Esophagus squamous epithelium (tissue), 5 donors: ENCODE data around the gene GNAI2. TPM values are rescaled to one million over a fixed set of nuclear protein-coding genes. Genes with fewer than 3 reads are reported as not detected.
"Not testable (repeated sequence)": the region's sequence is repeated elsewhere in the genome, so short reads cannot be mapped to it uniquely, and the experiment has no call there.

Experiments
- DNase-seq: peaks from one replicate; lab custom pipeline; 2025; lab: John Stamatoyannopoulos, UW
- H3K27ac ChIP-seq, 4 donors: fragments of 200-600 bp; sonication (generic); one replicate each; pipeline ENCODE4 v1.5.1; 2016 to 2019; ENCODE audit warnings: mild to moderate bottlenecking in 1 of 4
- H3K27me3 ChIP-seq, 4 donors: fragments of 200-600 bp; sonication (generic); 1 replicate in 3 of 4; 2 replicates in 1 of 4; pipeline versions ENCODE4 v1.5.1 to v1.6.0; 2017 to 2021; ENCODE audit warnings: antibody characterized with exemption in 1 of 4
- H3K36me3 ChIP-seq, 3 donors: fragments of 200-600 bp; sonication (generic); one replicate each; pipeline ENCODE4 v1.5.1; 2016 to 2019
- H3K4me1 ChIP-seq, 3 donors: fragments of 200-600 bp; sonication (generic); one replicate each; pipeline ENCODE4 v1.5.1; 2017 to 2019
- H3K4me3 ChIP-seq, 4 donors: fragments of 200-600 bp; sonication (generic); 1 replicate in 3 of 4; 2 replicates in 1 of 4; pipeline ENCODE4 v1.5.1; 2016 to 2019; ENCODE audit warnings: mild to moderate bottlenecking in 2 of 4, moderate library complexity in 1 of 4
- H3K9me3 ChIP-seq, 3 donors: fragments of 200-600 bp; sonication (generic); one replicate each; pipeline ENCODE4 v1.5.1; 2016 to 2019
- POLR2A ChIP-seq, 4 donors: fragments of 450-650 bp; IDR thresholded peaks; one replicate each; pipeline ENCODE4 v1.6.1; 2017; ENCODE audit warnings: antibody characterized with exemption in 4 of 4, mild to moderate bottlenecking in 4 of 4, moderate library complexity in 3 of 4
- WGBS, 2 donors: methylation state at CpG; one replicate each; pipeline ENCODE4 v1.1.5; 2018; 5-methylcytosine and 5-hydroxymethylcytosine counted together
- intact Hi-C: fragments of 100-400 bp; cut with DNase I; formaldehyde crosslinking; loops from one replicate; pipeline ENCODE4 v1.15.0; 2022
- total RNA-seq, 4 donors: library from RNA; depleted of rRNA; stranded (reverse); fragments of >200 nt; gene quantifications; one replicate each; pipeline ENCODE4 v1.1.0, GENCODE V29; 2016
- TF ChIP-seq, protein P1 (sequence below), 6 experiments: fragments of 450-650 bp in 4 of 6; fragments of 200-600 bp in 2 of 6; sonication (generic) in 2 of 6; IDR thresholded peaks; one replicate each; pipeline ENCODE4 v1.5.1; 2016 to 2019; ENCODE audit warnings: antibody characterized with exemption in 6 of 6, mild to moderate bottlenecking in 4 of 6, moderate library complexity in 4 of 6
- donor health status: DM: yes; HTN: yes; CAD: no.

Gene GNAI2
- total RNA-seq, 4 donors from 2014 or later = 39.8 to 122 (median 76.5) TPM

- Histone ChIP-seq H3K27me3 (peaks cover 0 to 25% (median 1%) of the 10 kb centered on the region in 4 donors), H3K9me3 (no peaks in the 10 kb centered on the region), H3K4me1 (peaks cover 1 to 5% (median 3%) of the 10 kb centered on the region in 3 donors), H3K4me3 (no peak overlapping the region), H3K27ac (no peak overlapping the region), H3K36me3 (no peaks in the 10 kb centered on the region)
- WGBS, 2 donors = 81 to 83% methylated on average over 3 to 10 of the region's 13 CpGs
- intact Hi-C loops = no loop called here
- no peak for DNase-seq
- TF ChIP-seq, protein P1, sequence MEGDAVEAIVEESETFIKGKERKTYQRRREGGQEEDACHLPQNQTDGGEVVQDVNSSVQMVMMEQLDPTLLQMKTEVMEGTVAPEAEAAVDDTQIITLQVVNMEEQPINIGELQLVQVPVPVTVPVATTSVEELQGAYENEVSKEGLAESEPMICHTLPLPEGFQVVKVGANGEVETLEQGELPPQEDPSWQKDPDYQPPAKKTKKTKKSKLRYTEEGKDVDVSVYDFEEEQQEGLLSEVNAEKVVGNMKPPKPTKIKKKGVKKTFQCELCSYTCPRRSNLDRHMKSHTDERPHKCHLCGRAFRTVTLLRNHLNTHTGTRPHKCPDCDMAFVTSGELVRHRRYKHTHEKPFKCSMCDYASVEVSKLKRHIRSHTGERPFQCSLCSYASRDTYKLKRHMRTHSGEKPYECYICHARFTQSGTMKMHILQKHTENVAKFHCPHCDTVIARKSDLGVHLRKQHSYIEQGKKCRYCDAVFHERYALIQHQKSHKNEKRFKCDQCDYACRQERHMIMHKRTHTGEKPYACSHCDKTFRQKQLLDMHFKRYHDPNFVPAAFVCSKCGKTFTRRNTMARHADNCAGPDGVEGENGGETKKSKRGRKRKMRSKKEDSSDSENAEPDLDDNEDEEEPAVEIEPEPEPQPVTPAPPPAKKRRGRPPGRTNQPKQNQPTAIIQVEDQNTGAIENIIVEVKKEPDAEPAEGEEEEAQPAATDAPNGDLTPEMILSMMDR (IDR thresholded peaks at IDR 0.05) = no peak
- TF ChIP-seq POLR2A (IDR thresholded peaks at IDR 0.05) = no peak
Measured at GRCh38 chr3:50210510-50211367, 25.3 kb upstream of the GNAI2 start.

DNA sequence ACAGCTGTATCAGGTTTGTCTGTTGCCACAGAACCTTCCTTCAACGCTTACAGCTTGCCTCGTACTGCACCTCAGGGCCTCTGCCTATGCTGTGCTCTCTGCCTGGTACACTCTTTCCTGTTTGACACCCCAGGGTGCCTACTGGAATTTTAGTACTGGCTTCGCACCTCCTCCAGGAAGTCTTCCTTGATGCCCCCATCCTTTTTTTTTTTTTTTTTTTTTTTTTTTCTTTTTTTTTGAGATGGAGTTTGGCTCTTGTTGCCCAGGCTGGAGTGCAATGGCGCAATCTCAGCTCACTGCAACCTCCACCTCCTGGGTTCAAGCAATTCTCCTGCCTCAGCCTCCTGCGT lies 24.7 kb upstream of the GNAI2 start:
- DNase-seq, H3K36me3 ChIP-seq, H3K9me3 ChIP-seq, H3K4me1 ChIP-seq, H3K4me3 ChIP-seq, intact Hi-C loops, H3K27ac ChIP-seq: not testable (repeated sequence)
- WGBS, 2 donors = 94 to 95% methylated on average over 4 to 5 of the region's 5 CpGs
- peaks cover 0 to 19% (median under 1%) of the 10 kb centered on the region in 4 donors for H3K27me3 ChIP-seq

DNA sequence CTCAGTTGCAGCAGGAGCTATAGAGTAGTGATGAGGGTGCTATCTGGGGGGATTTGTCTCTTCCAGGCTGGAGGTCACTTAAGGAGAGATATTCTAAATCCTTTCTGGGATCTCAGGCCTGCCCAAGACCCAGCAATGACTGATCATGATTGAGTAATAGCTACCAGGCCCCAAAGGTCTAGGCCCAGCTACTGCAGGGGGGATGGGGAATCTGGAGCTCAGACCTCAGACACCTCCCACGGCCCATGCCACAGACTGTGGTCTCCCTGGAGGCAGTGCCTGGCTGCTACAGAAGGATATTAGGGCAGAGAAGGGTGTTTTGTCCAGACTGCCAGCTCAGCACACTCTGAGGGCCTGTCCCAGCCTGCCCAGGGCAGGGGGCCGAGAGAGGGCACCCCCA lies 24.1 kb upstream of the GNAI2 start:
- Histone ChIP-seq H3K9me3 (no peaks in the 10 kb centered on the region), H3K4me1 (peaks cover 0 to under 1% (median 0%) of the 10 kb centered on the region in 3 donors), H3K27ac (no peak overlapping the region), H3K36me3 (no peaks in the 10 kb centered on the region), H3K4me3 (no peak overlapping the region), H3K27me3 (peaks cover 0 to 13% (median 0%) of the 10 kb centered on the region in 4 donors)
- no peak for DNase-seq
- WGBS, 2 donors = 40 to 83% methylated on average over 1 of the region's 2 CpGs
- no peak for TF ChIP-seq POLR2A (IDR thresholded peaks at IDR 0.05)
- TF ChIP-seq, protein P1 (IDR thresholded peaks at IDR 0.05) = no peak
- intact Hi-C loops = no loop called here

- Histone ChIP-seq H3K4me3 (no peak overlapping the region), H3K9me3 (no peaks in the 10 kb centered on the region), H3K27me3 (peaks cover 0 to 10% (median 0%) of the 10 kb centered on the region in 4 donors), H3K36me3 (no peaks in the 10 kb centered on the region), H3K27ac (no peak overlapping the region), H3K4me1 (peaks cover 0 to 6% (median 0%) of the 10 kb centered on the region in 3 donors)
- TF ChIP-seq, protein P1 (IDR thresholded peaks at IDR 0.05) = no peak
- TF ChIP-seq POLR2A (IDR thresholded peaks at IDR 0.05) = no peak
- WGBS, 2 donors = 81 to 90% methylated on average over 1 to 3 of the region's 4 CpGs
- DNase-seq = no peak
- intact Hi-C loops = no loop called here
Measured at GRCh38 chr3:50212502-50212901, 23.5 kb upstream of the GNAI2 start.

DNA sequence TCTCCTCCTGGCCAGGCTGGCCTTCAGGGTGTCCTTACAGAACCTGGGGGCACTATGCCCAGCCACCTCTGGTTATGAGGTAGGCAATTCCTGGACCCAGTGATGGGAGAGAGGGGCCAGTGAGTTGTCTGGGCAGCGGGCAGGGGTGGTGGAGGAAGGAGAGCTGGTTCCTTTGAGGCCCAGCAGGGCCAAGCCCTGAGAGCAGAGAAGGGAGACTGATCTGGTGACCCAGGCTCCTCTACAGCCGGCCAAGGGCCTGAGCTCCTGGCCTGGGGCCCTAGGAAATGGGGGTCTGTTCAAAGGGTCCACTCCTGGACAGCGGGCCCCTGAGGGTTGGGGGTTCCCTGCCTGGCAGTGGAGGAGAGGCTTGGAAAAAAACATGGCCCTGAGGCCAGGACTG lies 23.0 kb upstream of the GNAI2 start:
- Histone ChIP-seq H3K27me3 (peaks cover 0 to 6% (median 0%) of the 10 kb centered on the region in 4 donors), H3K36me3 (no peaks in the 10 kb centered on the region), H3K9me3 (no peaks in the 10 kb centered on the region), H3K4me1 (peaks cover 0 to 11% (median 0%) of the 10 kb centered on the region in 3 donors), H3K4me3 (no peak overlapping the region), H3K27ac (no peak overlapping the region)
- intact Hi-C loops = no loop called here
- WGBS, 2 donors = 89 to 92% methylated on average over 2 to 3 of the region's 3 CpGs
- TF ChIP-seq POLR2A (IDR thresholded peaks at IDR 0.05) = no peak
- DNase-seq = no peak

DNA sequence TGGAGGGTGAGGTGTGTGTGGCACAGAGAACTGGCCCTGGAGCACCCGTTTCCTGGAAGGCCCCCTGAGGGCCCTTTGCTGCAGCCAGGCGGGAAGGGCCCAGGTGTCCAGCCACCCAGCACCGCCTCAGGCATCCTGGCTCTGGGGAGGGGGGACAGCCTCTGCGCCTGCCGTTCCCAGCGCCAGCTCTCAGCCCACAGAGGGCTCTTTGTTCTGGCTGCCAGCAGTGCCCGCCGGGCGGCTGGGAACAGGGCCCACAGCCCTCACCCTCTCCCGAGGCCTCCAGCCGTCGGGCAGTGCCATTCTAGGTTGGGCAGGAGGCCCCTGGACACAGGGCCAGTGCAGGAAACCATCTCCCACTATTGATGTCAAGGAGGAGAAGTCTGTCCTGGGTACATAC lies 22.6 kb upstream of the GNAI2 start:
- H3K27ac ChIP-seq = no peak overlapping the region
- H3K36me3 ChIP-seq = no peaks in the 10 kb centered on the region
- no CpG with 5 or more reads among the region's 12 CpGs for WGBS, 2 donors
- intact Hi-C loops = no loop called here
- no peak for DNase-seq
- H3K4me3 ChIP-seq = no peak overlapping the region
- H3K27me3 ChIP-seq = peaks cover 0 to 6% (median 0%) of the 10 kb centered on the region in 4 donors
- no peaks in the 10 kb centered on the region for H3K9me3 ChIP-seq
- H3K4me1 ChIP-seq = peaks cover 0 to 11% (median 0%) of the 10 kb centered on the region in 3 donors
- TF ChIP-seq, protein P1 (IDR thresholded peaks at IDR 0.05) = no peak
- TF ChIP-seq POLR2A (IDR thresholded peaks at IDR 0.05) = no peak
